ENCODE results near the gene CHRNA1. TPM values are rescaled to one million over a fixed set of nuclear protein-coding genes. Genes with fewer than 3 reads are reported as not detected.

Gene CHRNA1
- total RNA-seq, 2 experiments from 2014 or later, result not detected

DNA sequence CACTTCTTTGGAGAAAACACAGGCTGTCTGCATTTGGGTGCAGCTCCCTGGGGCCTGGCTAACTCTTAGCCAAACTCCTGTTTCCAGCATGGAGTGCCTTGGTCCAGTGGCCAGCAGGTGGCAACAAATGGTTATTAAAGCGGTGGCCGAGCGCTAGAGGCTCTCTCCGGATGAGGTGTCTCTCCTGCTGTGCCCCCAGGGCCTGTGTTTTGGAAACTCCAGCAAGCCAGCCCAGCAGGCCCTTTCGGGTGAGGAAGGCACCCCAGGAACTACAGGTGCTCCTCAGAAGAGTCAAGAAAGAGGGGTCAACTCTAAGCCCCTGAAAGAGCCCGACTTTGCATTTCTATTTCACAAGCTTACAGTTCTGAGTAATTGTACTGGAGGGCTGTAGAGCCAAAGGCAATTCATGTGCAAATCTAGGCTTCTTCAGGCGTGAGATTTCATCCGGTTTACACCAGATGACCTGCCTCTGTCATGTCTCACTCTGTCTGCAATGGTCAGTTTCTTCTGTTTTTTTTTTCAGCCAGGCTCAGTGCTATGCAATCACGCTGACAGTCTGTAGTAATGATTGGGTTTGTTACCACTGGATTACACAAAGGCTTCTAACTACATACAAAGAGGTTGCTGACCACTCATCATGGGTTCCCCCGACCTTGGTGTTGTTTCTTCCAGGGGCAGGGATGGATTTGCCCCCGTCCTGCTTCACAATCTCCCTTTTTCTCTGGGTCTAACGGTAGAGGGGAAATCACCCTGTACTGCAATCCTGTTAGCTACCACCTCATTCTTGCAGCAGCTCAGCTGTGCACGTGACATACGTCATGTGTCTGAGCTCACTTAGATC lies 7.6 kb upstream of the CHRNA1 start:
- Histone ChIP-seq H3K4me3 (ENCODE audit: low read depth, low read length, poor library complexity, severe bottlenecking) (no peak overlapping the region), H3K36me3 (ENCODE audit: insufficient read depth, low read length) (no peaks in the 10 kb centered on the region), H4K20me1 (ENCODE audit: insufficient read depth, low read length) (no peaks in the 10 kb centered on the region), H3K79me2 (ENCODE audit: insufficient read depth, low read depth, low read length) (no peaks in the 10 kb centered on the region), H3K9me3 (ENCODE audit: low read length) (no peaks in the 10 kb centered on the region), H3K4me1 (ENCODE audit: insufficient read depth, low read length, poor library complexity, severe bottlenecking) (no peaks in the 10 kb centered on the region), H3K27ac (ENCODE audit: low read depth, low read length, poor library complexity, severe bottlenecking) (no peak overlapping the region), H2AFZ (ENCODE audit: low read length) (peak overlapping the region; percentile 10; the same call in 1 of the 2 replicates), H3K4me2 (ENCODE audit: low read length) (no peak overlapping the region; the same call in 1 of the 2 replicates), H3K9me2 (ENCODE audit: insufficient read depth, low read length) (no peaks in the 10 kb centered on the region; the same call in 1 of the 2 replicates)
- intact Hi-C loops (cut with micrococcal nuclease; ENCODE audit: unreplicated experiment), result loop anchor here (10.0 kb wide), 1 partner anchor 233 kb away; the partner anchor contains the start of gene CHN1
- BruUV-seq (replicated peaks), result no TSS peak
- peak; percentile 21 for DNase-seq (ENCODE audit: low spot score)
- ChIA-PET CTCF (ENCODE audit: unreplicated experiment) (interaction anchor here (1.2 kb wide), 1 partner anchor 22 kb away, joined by 3 read pairs; no protein-coding TSS in a partner anchor), POLR2A (interaction anchor here (0.7 kb wide), 1 partner anchor 64 kb away, joined by 3 read pairs; no protein-coding TSS in a partner anchor)
- TF ChIP-seq CTCF (conservative IDR thresholded peaks at IDR 0.05; ENCODE audit: low read length) (peak; percentile 67), EZH2phosphoT487 (IDR thresholded peaks at IDR 0.05; ENCODE audit: borderline replicate concordance, low read depth, low read length) (no peak)

GRCh38 chr2:174771136-174771535 lies 6.9 kb upstream of the CHRNA1 start:
- ChIA-PET CTCF (ENCODE audit: unreplicated experiment) (interaction anchor here (1.2 kb wide), 1 partner anchor 22 kb away, joined by 3 read pairs; no protein-coding TSS in a partner anchor), POLR2A (interaction anchor here (0.9 kb wide), 1 partner anchor 19 kb away, joined by 3 read pairs; no protein-coding TSS in a partner anchor)
- intact Hi-C loops (cut with micrococcal nuclease; ENCODE audit: unreplicated experiment), result loop anchor here (10.0 kb wide), 1 partner anchor 234 kb away; the partner anchor contains the start of gene CHN1

More at GRCh38 chr2:174771136-174771535, 6.9 kb upstream of the CHRNA1 start:
- DNase-seq (ENCODE audit: low spot score), result no peak
- Histone ChIP-seq H3K4me1 (ENCODE audit: insufficient read depth, low read length, poor library complexity, severe bottlenecking) (no peaks in the 10 kb centered on the region), H4K20me1 (ENCODE audit: insufficient read depth, low read length) (no peaks in the 10 kb centered on the region), H3K9me2 (ENCODE audit: insufficient read depth, low read length) (no peaks in the 10 kb centered on the region; the same call in 1 of the 2 replicates), H3K4me2 (ENCODE audit: low read length) (no peak overlapping the region), H3K27ac (ENCODE audit: low read depth, low read length, poor library complexity, severe bottlenecking) (no peak overlapping the region), H3K9me3 (ENCODE audit: low read length) (no peaks in the 10 kb centered on the region), H2AFZ (ENCODE audit: low read length) (no peak overlapping the region), H3K79me2 (ENCODE audit: insufficient read depth, low read depth, low read length) (no peaks in the 10 kb centered on the region), H3K36me3 (ENCODE audit: insufficient read depth, low read length) (no peaks in the 10 kb centered on the region), H3K4me3 (ENCODE audit: low read depth, low read length, poor library complexity, severe bottlenecking) (no peak overlapping the region)
- TF ChIP-seq CTCF (conservative IDR thresholded peaks at IDR 0.05; ENCODE audit: low read length), result no peak
- TF ChIP-seq EZH2phosphoT487 (IDR thresholded peaks at IDR 0.05; ENCODE audit: borderline replicate concordance, low read depth, low read length), result no peak
- no TSS peak for BruUV-seq (replicated peaks)
